GM19452 (cell line): ENCODE results near the gene EPS8L3.
"Not testable (repeated sequence)": the region's sequence is repeated elsewhere in the genome, so short reads cannot be mapped to it uniquely, and the experiment has no call there.

Experiments used
- ATAC-seq: cut with Tn5 transposase; IDR thresholded peaks from one replicate; pipeline ENCODE4 v1.9.1; 2021; ENCODE audit not compliant: unreplicated experiment

The EPS8L3 gene, protein sequence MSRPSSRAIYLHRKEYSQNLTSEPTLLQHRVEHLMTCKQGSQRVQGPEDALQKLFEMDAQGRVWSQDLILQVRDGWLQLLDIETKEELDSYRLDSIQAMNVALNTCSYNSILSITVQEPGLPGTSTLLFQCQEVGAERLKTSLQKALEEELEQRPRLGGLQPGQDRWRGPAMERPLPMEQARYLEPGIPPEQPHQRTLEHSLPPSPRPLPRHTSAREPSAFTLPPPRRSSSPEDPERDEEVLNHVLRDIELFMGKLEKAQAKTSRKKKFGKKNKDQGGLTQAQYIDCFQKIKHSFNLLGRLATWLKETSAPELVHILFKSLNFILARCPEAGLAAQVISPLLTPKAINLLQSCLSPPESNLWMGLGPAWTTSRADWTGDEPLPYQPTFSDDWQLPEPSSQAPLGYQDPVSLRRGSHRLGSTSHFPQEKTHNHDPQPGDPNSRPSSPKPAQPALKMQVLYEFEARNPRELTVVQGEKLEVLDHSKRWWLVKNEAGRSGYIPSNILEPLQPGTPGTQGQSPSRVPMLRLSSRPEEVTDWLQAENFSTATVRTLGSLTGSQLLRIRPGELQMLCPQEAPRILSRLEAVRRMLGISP

DNA sequence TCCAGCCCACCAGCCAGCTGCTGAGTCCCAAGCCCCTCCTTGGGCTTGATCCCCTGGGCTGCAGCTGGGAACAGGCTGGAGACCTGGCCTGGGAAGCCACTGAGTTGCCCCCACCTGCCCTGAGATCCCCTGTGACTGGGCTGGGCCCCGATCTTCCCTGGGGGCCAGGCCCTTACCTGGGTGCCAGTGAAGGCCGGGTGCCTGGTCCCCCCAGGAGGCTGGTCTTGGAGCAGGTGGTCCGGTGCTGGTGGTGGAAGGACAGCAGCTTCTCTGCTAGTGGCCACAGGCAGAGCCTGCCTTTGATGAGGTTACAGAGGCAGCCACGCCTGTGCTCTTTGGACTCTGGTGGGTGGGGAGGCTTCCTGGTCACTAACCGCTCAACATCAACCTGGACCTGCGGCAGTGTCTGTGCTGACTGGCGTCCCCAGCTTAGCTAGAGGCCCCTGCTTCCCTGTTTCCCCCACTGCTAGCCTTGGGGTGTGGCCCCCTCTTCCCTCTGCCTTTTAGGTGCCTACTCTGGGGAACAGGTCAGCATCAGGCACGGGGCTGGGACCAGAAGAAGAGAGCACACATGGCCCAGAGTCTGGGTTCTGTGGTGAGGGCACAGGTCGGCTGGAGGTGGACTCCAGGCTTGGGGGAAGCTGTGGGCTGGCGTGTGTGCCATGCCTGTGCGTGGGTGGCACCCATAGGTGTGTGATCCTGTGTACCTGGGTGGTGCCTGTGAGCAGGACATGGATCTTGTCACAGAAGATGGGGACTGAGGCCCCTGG is at the start of gene EPS8L3:
Gene EPS8L3 (minus strand): TSS at position 278 of the 770 bp plus-strand sequence. CDS start 2,174 bp downstream, outside the sequence.
- no peak for ATAC-seq

GRCh38 chr1:109812691-109813393 is 49.1 kb upstream of the EPS8L3 start:
- no peak for ATAC-seq

GRCh38 chr1:109808703-109809102 is 45.0 kb upstream of the EPS8L3 start:
- ATAC-seq: no peak

DNA sequence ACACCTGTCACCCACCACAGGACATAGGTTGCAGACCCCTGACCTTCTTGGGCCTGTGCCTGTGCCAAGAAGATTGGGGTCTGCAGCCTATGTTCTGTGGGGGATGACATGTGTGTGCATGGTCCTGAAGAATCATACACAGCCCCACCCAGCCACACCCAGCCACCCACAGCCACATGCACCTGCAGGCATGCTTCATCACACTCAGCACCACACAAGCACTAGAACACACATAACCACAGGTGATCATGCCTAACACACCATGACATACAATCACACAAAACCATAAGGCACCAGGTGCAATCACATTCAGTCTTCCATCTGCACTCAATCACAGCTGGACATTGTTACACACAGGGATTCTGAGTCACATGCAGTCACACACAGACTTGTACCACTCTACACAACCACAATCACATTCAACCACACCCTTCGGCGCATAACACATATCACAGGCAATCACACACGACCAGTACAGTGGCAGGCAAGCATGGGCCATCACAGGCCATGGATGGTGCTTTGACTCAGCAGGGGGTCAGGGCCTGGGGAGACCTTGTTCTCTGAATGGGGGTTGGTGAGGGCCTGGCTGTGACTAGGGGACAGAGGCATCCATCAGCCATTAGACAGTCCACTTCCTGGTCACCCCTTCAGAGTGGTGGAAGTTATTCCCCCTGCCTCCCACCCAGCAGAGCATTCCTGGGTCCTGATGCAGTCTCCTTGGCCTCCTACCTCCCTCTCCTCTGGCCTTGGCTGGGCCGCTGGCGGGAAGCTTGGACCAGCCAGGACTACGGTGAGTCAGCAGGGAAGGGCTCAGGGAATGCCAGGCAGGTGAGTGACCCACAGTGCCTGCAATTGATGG is 44.3 kb upstream of the EPS8L3 start:
- no peak for ATAC-seq

GRCh38 chr1:109807402-109807801 is 43.7 kb upstream of the EPS8L3 start:
- ATAC-seq: no peak

DNA sequence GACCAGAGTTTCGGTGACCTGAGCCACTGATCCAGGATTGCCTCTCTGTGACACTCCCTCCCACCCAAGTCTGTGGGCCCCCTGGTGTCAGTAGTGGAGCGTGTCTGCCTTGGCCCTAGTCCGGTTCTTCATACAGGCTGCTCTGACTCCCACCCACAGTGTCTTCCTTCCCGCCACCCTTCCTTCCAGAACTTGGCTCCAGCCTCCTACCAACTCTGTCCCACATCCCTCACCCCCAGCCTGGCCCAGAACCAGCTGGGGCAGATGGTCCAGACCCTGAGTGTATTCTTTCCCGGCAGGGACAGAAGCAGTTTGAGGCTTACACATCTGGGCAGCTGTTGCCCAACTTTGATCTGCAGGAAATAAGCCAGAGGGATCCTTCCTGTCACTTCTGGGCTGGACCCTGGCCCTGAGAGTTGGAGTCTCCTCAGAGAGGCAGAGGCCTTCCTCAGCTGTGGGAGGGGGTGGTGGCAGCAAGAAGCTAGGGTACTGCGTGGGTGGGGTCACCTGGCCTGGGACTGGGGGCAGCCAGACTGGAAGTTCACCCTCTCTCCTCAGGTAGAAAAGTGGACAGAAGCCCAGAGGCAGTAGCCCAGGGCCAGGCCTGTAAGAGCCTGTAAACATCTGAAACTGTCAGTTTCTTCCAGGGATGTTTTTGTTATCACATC is 43.1 kb upstream of the EPS8L3 start:
- ATAC-seq: no peak

- no peak for ATAC-seq
Observed at GRCh38 chr1:109805486-109806165, 41.9 kb upstream of the EPS8L3 start.

GRCh38 chr1:109804660-109805059 is 40.9 kb upstream of the EPS8L3 start:
- ATAC-seq: no peak

GRCh38 chr1:109803901-109804331 is 40.2 kb upstream of the EPS8L3 start:
- no peak for ATAC-seq

GRCh38 chr1:109802901-109803561 is 39.3 kb upstream of the EPS8L3 start:
- no peak for ATAC-seq

GRCh38 chr1:109802136-109802900 is 38.6 kb upstream of the EPS8L3 start:
- ATAC-seq: no peak

DNA sequence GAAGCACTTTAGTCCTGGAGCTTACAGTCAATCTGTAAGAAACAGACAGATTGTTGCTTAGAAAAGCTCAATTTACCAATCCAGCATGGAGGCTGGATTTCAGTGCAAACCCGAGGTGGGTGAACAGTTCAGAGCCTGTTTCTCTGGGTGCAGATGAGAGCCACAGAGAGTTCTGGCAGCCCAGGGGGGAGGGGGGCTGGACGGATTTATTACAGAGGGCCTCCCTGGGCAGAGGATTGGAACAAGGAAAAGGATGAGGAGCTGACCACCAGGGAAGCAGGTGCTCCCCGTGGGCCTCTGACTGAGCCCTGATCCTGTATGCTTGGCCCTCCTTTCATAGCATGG is 38.0 kb upstream of the EPS8L3 start:
- no peak for ATAC-seq

DNA sequence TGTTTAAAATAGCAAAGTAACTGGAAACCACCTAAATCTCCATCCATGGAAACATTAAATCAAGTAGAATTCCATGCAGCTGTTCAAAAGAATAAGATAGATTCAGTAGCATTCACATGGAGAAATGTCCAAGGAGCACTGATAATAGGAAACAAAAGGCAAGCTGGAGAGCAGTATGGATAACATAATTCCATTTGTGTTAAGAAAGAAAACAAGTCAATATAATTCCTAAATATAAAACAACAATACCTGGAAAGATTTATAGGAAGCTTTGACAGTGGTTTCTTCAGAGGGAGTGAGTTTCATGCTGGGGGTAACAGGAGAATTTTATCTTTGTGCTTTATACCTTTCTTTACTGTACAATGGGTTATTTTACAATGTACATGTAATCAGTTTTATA is 36.6 kb upstream of the EPS8L3 start:
- no peak for ATAC-seq

GRCh38 chr1:109799445-109799844 is 35.7 kb upstream of the EPS8L3 start:
- ATAC-seq: no peak

- ATAC-seq: not testable (repeated sequence)
Observed at GRCh38 chr1:109797303-109797595, 33.5 kb upstream of the EPS8L3 start.

GRCh38 chr1:109796484-109797302 is 33.0 kb upstream of the EPS8L3 start:
- ATAC-seq: no peak
